ENCODE results near the gene OR2V1.

OR2V1 gene

GRCh38 chr5:181120761-181121160, 10.2 kb downstream of the OR2V1 start:
- TF ChIP-seq REST (IDR thresholded peaks at IDR 0.05; ENCODE audit: insufficient replicate concordance, low read depth) (no peak), POLR2AphosphoS5 (IDR thresholded peaks at IDR 0.05; ENCODE audit: low read depth) (no peak), SPI1 (IDR thresholded peaks at IDR 0.05; ENCODE audit: borderline replicate concordance, low read depth) (no peak), GABPA (IDR thresholded peaks at IDR 0.05; ENCODE audit: low read depth) (no peak), CTCF (IDR thresholded peaks at IDR 0.05; ENCODE audit: insufficient read depth, low read length) (no peak)
- H3K27ac ChIP-seq (replicated peaks), result no peak overlapping the region
- peaks cover 13% of the 10 kb centered on the region for H3K27me3 ChIP-seq (ENCODE audit: insufficient read depth, poor library complexity, severe bottlenecking)
- H3K4me3 ChIP-seq (replicated peaks; ENCODE audit: insufficient read depth, low read length), result no peak overlapping the region
- DNase-seq (ENCODE audit: low read depth in 1 of 2, low spot score in 1 of 2), result no peak

- Histone ChIP-seq H3K27me3 (ENCODE audit: insufficient read depth, poor library complexity, severe bottlenecking) (peaks cover 17% of the 10 kb centered on the region), H3K27ac (replicated peaks) (no peak overlapping the region), H3K4me3 (replicated peaks; ENCODE audit: insufficient read depth, low read length) (no peak overlapping the region)
- DNase-seq (ENCODE audit: low read depth in 1 of 2, low spot score in 1 of 2), result no peak
- TF ChIP-seq SPI1 (IDR thresholded peaks at IDR 0.05; ENCODE audit: borderline replicate concordance, low read depth), result no peak
- no peak for TF ChIP-seq REST (IDR thresholded peaks at IDR 0.05; ENCODE audit: insufficient replicate concordance, low read depth)
- no peak for TF ChIP-seq CTCF (IDR thresholded peaks at IDR 0.05; ENCODE audit: insufficient read depth, low read length)
- TF ChIP-seq GABPA (IDR thresholded peaks at IDR 0.05; ENCODE audit: low read depth), result no peak
- no peak for TF ChIP-seq POLR2AphosphoS5 (IDR thresholded peaks at IDR 0.05; ENCODE audit: low read depth)
Measured at GRCh38 chr5:181120306-181120705, 10.7 kb downstream of the OR2V1 start.

- Histone ChIP-seq H3K27me3 (ENCODE audit: insufficient read depth, poor library complexity, severe bottlenecking) (peaks cover 26% of the 10 kb centered on the region), H3K27ac (replicated peaks) (no peak overlapping the region), H3K4me3 (replicated peaks; ENCODE audit: insufficient read depth, low read length) (no peak overlapping the region)
- no peak for DNase-seq (ENCODE audit: low read depth in 1 of 2, low spot score in 1 of 2)
- no peak for TF ChIP-seq REST (IDR thresholded peaks at IDR 0.05; ENCODE audit: insufficient replicate concordance, low read depth)
- TF ChIP-seq CTCF (IDR thresholded peaks at IDR 0.05; ENCODE audit: insufficient read depth, low read length), result no peak
- no peak for TF ChIP-seq POLR2AphosphoS5 (IDR thresholded peaks at IDR 0.05; ENCODE audit: low read depth)
Measured at GRCh38 chr5:181119105-181119504, 11.9 kb downstream of the OR2V1 start.

Measured in HL-60 (cell line).